GM15510 (cell line): ENCODE measurements around the gene FREM1.

ENCODE experiments used
- POLR2A ChIP-seq: IDR thresholded peaks from 3 replicates; pipeline ENCODE4 v1.6.1; 2011; ENCODE audit warnings: borderline replicate concordance; ENCODE audit not compliant: insufficient read length; ENCODE audit errors: extremely low read depth

Gene FREM1

DNA sequence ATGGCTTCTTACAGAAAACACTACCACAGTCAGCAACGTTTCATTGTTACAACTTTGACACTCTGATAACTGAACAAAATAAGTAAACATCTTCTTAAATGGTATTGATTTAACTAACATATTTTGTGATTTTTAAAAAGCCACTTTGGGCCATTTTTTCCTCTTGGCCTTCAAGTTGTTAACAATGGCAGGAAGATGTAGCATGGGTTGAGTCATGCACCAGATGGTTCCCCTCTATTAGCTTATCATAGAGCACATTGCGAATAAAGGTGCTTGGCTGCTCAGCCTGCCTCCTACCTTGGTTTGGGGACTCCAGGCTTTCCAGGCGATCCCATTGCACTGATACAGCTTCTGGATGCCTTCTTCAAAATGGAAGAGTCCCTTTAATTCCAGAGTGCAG, 163.6 kb downstream of the FREM1 start:
- no peak for TF ChIP-seq POLR2A

- TF ChIP-seq POLR2A = no peak
Observed at GRCh38 chr9:14744768-14745167, 165.5 kb downstream of the FREM1 start.

- no peak for TF ChIP-seq POLR2A
Observed at GRCh38 chr9:14741369-14741768, 168.9 kb downstream of the FREM1 start.

DNA sequence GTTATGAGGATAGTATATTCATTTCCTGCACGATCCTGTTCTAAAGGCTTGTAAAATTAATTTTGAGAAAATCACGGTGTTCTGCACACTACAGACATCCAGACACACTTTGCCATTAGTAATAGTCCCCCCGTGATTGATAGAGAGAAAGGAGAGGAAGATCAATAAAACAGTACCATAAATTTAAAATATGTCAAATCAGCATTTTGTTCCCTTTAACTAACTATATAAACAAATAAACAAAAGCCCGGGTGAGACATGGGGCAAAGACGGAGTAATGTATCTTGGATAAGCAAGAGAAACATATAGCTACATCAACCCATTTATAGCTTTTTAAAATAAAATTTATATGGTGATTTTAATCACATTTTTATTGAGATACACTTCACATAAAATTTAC, 177.1 kb downstream of the FREM1 start:
- TF ChIP-seq POLR2A = no peak

DNA sequence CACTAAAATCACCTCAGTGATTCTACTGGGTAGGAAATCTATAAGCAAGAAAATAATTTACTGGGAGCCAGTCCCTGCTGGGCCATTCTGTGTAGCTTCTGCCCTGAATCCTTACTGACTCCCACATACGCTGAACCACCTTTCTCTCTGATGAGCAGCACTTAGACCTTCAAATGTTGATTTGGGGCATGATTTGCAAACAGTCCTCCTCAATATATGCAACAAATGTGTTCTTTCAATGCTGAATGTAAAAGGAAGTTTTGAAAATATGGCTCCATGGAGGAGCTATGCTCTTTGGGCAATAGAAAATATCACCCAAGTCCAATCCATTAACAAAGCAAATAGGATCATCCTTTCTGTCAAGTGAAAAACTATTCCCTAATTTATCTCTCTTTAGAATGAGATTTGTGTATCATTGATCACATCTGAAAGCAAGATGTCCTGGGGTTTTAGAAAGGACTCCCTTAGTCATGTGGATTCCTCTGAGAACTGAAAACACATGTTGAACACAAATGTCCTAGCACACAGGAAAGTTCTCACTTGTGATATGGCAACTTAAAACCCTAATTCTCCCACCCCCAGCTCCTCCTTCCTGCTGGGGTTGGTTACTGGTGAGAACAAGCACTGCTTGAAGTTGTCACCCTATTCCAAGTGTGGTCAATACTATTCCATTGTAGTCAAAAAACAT, 178.8 kb downstream of the FREM1 start:
- TF ChIP-seq POLR2A = no peak

DNA sequence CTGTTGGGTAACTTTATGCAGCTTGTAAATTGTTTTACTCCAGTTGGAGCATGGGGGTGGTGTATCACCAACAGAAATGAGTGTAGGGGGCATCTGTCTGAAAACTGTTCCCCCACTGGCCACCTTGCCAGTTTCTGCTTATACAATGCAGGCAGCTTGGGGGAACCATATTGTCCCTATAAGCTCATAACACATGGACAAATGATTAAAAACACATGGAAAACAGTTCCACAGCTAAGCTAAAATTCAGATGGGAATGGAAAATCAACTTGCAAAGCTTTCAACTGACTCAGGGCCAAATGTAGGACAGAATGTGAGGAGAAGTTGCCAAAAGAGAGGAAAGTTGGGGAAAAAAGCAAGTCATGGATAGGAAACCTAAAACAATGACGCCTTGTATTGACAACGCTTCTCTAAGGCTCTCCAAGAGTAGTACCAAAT, 179.7 kb downstream of the FREM1 start:
- no peak for TF ChIP-seq POLR2A

DNA sequence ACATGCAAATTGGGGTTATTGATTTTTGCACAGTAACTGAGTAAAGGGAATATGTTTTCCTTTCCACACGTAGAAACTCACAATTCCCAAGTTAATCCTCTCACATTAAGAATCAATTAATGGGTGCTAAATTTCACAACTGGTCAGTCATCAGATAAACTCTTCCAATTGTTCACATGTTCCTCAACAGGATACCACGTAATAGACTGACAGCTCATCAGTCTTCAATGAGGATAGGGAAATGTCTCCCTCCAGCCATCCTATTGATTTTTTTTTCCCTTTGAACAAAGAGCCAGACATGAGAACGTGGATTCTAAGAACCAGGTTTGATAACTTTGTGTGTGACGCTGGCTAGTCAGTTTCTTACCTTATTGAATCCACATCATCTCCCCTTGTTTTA, 186.9 kb downstream of the FREM1 start:
- TF ChIP-seq POLR2A = no peak

DNA sequence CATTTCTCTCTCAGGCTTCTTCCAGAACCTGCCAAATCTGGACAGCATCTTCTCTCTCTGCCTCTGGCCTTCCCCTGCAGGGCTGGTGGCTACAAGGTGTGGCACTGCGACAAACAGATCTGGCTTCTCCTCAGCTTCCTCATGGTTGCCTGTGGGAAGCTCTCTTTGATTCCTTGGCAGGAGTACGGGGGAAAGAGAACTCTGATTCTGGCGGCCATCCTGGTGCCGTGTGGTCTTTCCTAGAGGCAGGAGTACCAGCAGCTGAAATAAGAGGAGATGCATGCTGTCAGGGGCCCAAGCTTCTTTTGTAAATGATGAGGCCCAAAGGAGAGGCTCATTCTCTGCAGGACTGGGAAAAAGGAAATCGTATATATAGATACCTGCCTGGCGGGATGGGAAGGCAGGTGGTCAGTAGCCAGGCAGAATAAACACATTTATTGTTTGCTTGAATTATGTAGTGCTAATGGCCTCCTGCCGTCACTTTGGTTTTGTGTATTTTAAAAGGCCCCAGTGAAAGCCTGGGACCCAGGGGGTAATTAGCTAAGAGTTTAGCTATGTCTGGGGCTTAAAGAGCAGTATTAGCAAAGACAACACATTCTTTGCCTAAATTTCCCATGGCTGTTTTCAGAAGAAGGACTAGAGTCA, 187.7 kb downstream of the FREM1 start, which contains the start of gene CER1:
TSS of gene CER1 (minus strand) at position 343 of the 645 bp plus-strand sequence. CDS start at position 282, 61 bp downstream.
- no peak for TF ChIP-seq POLR2A

- TF ChIP-seq POLR2A = no peak
Observed at GRCh38 chr9:14719231-14719923, 190.9 kb downstream of the FREM1 start.

DNA sequence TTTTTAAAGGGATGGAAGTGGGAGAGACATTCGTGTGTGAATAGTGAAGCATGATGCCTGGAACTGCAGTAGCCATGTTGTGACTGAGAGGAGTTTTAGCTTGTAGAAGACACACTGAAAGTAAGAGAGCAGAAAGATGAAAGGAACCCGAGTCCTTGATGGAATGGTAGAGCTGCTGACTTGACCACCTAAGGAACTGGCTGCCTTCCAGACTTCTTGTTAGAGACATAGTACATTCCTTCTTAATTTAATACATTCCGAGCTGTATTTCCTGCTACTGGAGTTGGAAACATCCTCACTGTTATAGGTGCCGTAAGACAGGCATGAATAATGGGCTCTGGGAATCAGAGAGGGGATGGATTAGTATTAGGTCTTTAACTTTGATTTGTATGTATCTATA, 195.1 kb downstream of the FREM1 start:
- no peak for TF ChIP-seq POLR2A

GRCh38 chr9:14713187-14713767, 197.0 kb downstream of the FREM1 start:
- TF ChIP-seq POLR2A = no peak

DNA sequence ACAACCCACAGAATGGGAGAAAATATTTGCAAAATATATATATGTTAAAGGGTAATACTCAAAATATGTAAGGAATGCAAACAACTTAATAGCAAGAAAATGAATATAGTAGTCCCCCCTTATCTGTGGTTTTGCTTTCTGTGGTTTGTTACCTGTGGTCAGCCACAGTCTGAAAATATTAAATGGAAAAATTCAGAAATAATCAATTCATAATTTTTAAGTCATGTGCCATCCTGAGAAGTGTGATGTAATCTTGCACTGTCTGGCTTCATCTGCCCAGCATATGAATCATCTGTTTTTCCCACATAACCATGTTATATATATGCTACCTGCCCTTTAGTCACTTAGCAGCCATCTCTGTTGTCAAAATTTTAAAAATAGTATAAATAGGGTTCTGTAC, 199.4 kb downstream of the FREM1 start:
- TF ChIP-seq POLR2A = no peak

DNA sequence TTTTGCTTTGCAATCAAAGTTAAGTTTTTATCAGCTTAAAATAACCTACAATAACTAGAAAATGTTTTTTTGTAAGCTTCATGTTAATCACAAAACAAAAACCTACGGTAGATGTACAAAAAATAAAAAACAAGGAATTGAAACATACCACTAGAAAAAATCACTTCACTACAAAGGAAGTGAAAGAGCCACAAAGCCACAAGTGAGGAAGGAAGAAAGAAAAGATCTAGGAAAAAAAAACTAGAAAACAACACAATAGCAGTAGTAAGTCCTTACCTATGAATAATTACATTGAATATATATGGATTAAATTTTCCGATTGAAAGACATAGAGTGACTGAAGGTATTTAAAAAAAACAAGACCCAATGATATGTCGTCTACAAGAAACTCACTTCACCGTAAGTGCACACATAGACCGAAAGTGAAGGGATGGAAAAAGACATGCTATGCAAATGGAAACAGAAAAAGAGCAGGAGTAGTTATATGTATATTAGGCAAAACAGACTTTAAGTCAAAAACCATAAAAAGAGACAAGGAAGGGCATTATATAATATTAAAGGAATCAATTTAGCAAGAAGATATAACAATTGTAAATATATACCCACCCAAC, 203.6 kb downstream of the FREM1 start:
- no peak for TF ChIP-seq POLR2A

DNA sequence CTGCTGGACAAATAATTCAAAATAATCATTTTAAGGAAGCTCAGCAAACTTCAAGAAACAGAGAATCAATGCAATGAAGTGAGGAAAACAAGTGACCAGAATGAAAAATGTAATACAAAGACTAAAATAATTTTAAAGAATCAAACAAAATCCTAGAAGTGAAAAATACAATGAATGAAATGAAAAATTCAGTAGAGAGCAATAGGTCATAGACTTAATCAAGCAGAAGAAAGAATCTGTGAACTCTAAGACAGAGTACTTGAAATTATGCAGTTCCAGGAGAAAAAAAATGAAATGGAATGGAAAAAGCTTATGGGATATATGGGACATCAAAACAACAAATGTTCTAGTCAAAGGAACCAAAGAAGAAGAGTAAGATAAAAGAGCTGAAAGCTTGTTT, 205.1 kb downstream of the FREM1 start:
- TF ChIP-seq POLR2A = no peak

GRCh38 chr9:14704281-14704680, 205.9 kb downstream of the FREM1 start:
- no peak for TF ChIP-seq POLR2A

DNA sequence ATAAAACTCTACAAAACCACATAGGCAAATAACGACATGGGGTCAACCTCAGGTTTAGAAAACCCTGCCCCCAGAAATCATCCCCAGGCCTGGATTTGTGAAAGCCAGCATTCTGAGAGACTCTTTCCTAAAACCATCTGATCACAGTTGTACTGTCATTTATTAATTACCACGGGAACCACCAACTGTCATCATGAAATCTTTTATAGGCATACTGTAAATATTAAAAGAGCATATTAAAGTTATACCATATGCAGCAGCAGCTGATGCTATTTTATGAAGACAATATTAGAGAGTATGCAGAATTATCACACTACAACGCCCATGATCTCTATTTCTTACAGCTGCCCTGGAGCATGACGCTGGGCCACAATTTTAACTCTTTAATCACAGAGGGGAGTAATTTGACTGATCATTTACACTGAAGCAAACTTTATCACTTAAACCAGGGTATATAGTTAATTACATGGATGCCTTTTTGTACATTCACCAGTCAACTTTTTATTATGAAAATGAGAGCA, 208.0 kb downstream of the FREM1 start:
- TF ChIP-seq POLR2A = no peak
